K562 (cell line): Measurements from ENCODE around the gene DDAH1. TPM values are rescaled to one million over a fixed set of nuclear protein-coding genes. Genes with fewer than 3 reads are reported as not detected.

Experiments used
- BRD9 ChIP-seq: fragments of 450-650 bp; IDR thresholded peaks from 2 replicates; pipeline ENCODE4 v1.6.1; 2018; ENCODE audit warnings: low read depth; ENCODE audit not compliant: partially characterized antibody
- CCAR2 ChIP-seq: fragments of 200-400 bp; formaldehyde crosslinking; IDR thresholded peaks from 2 replicates; pipeline ENCODE4 v1.6.1; 2017; ENCODE audit warnings: mild to moderate bottlenecking, low read depth, low read length
- CREBBP ChIP-seq: IDR thresholded peaks from one replicate; pipeline ENCODE4 v1.6.1; 2012; ENCODE audit warnings: low read depth, mild to moderate bottlenecking, control low read depth, inconsistent platforms, low read length
- ESRRA ChIP-seq: fragments of 450-650 bp; IDR thresholded peaks from 2 replicates; pipeline ENCODE4 v1.6.1; 2014; ENCODE audit warnings: low read depth, mild to moderate bottlenecking, moderate library complexity, borderline replicate concordance
- EZH2 ChIP-seq: IDR thresholded peaks from 2 replicates; pipeline ENCODE4 v1.6.1; 2012; ENCODE audit warnings: low read depth, mild to moderate bottlenecking, inconsistent platforms, low read length, borderline replicate concordance
- GATAD2A ChIP-seq: fragments of 450-650 bp; IDR thresholded peaks from 2 replicates; pipeline ENCODE4 v1.6.1; 2017
- MBD2 ChIP-seq: sonication (generic); IDR thresholded peaks from 2 replicates; pipeline ENCODE4 v1.6.1; 2016; ENCODE audit warnings: low read depth, borderline replicate concordance
- PCBP2 ChIP-seq: fragments of 200-400 bp; formaldehyde crosslinking; IDR thresholded peaks from 2 replicates; pipeline ENCODE4 v1.6.1; 2018; ENCODE audit warnings: low read length, low read depth, mild to moderate bottlenecking, moderate library complexity; ENCODE audit not compliant: poor library complexity, severe bottlenecking
- PHB2 ChIP-seq: fragments of 450-650 bp; IDR thresholded peaks from 2 replicates; pipeline ENCODE4 v1.6.1; 2017; ENCODE audit warnings: low read depth
- RFX1 ChIP-seq: fragments of 450-650 bp; IDR thresholded peaks from 2 replicates; pipeline ENCODE4 v1.6.1; 2016; ENCODE audit warnings: mild to moderate bottlenecking, moderate library complexity
- SREBF1 ChIP-seq: fragments of 150-350 bp; IDR thresholded peaks from 2 replicates; pipeline ENCODE4 v1.6.1; 2014; ENCODE audit warnings: antibody characterized with exemption, low read depth, low read length, borderline replicate concordance
- TAF7 ChIP-seq: fragments of 450-650 bp; IDR thresholded peaks from 2 replicates; pipeline ENCODE4 v1.6.1; 2016; ENCODE audit warnings: missing genetic modification characterization, missing compliant biosample characterization
- TEAD1 ChIP-seq, 2 experiments: fragments of 450-650 bp in 1 of 2; sonication (generic) in 1 of 2; formaldehyde crosslinking; IDR thresholded peaks; 2 replicates each; pipeline versions ENCODE4 v1.4.0 to v1.8.0; 2020 to 2022; ENCODE audit warnings: mild to moderate bottlenecking in 2 of 2, missing genetic modification reagents in 1 of 2
- ZNF398 ChIP-seq: fragments of 250-450 bp; sonication (Bioruptor Pico); IDR thresholded peaks from 2 replicates; pipeline ENCODE4 v1.8.0; 2021; ENCODE audit warnings: moderate library complexity, mild to moderate bottlenecking, inconsistent platforms
- ZNF717 ChIP-seq: fragments of 250-450 bp; sonication (Bioruptor Pico); IDR thresholded peaks from 2 replicates; pipeline ENCODE4 v1.5.0; 2021
- polyA plus RNA-seq, 8 experiments: library from polyadenylated mRNA; depleted of rRNA in 4 of 8; stranded (reverse) in 5 of 8; unstranded in 3 of 8; fragments of >200 nt; fragmentation: Nextera tagmentation in 2 of 8; fragmentation: Illumina TruSeq in 1 of 8; extraction: Ambion mirVana in 2 of 8; extraction: Trizol in 1 of 8; gene quantifications; 2 replicates each; pipeline versions ENCODE4 v1.2.1 to v1.2.3, GENCODE V29; 2011 to 2014; ENCODE audit warnings: inconsistent platforms in 1 of 8, missing spikeins in 1 of 8
- total RNA-seq, 7 experiments: library from RNA; depleted of rRNA in 6 of 7; stranded (reverse); fragments of >200 nt in 6 of 7; fragmentation: Illumina TruSeq in 2 of 7; extraction: Trizol in 2 of 7; gene quantifications; 2 replicates each; pipeline versions ENCODE4 v1.2.1 to v1.2.3, GENCODE V29; 2011 to 2021; ENCODE audit warnings: low replicate concordance in 1 of 7
- TF ChIP-seq, protein P1 (sequence below): fragments of 450-650 bp; IDR thresholded peaks from 2 replicates; pipeline ENCODE4 v1.6.1; 2016; ENCODE audit warnings: low read depth
- TF ChIP-seq, protein P2 (sequence below): fragments of 200-800 bp; sonication (Bioruptor generic); IDR thresholded peaks from 2 replicates; pipeline ENCODE4 v1.6.1; 2017; ENCODE audit warnings: missing genetic modification characterization, missing compliant biosample characterization

The DDAH1 gene
- total and polyA plus RNA-seq, 9 of the 15 experiments (the other 6 are each of a cell fraction or from before 2014, with no cell fraction given) = 0.04 to 0.24 (median 0.10) TPM

- no peak for TF ChIP-seq BRD9
- no peak for TF ChIP-seq CCAR2
- TF ChIP-seq RFX1 = no peak
- TF ChIP-seq GATAD2A = no peak
- TF ChIP-seq CREBBP = no peak
- no peak for TF ChIP-seq SREBF1
- TF ChIP-seq, protein P1, sequence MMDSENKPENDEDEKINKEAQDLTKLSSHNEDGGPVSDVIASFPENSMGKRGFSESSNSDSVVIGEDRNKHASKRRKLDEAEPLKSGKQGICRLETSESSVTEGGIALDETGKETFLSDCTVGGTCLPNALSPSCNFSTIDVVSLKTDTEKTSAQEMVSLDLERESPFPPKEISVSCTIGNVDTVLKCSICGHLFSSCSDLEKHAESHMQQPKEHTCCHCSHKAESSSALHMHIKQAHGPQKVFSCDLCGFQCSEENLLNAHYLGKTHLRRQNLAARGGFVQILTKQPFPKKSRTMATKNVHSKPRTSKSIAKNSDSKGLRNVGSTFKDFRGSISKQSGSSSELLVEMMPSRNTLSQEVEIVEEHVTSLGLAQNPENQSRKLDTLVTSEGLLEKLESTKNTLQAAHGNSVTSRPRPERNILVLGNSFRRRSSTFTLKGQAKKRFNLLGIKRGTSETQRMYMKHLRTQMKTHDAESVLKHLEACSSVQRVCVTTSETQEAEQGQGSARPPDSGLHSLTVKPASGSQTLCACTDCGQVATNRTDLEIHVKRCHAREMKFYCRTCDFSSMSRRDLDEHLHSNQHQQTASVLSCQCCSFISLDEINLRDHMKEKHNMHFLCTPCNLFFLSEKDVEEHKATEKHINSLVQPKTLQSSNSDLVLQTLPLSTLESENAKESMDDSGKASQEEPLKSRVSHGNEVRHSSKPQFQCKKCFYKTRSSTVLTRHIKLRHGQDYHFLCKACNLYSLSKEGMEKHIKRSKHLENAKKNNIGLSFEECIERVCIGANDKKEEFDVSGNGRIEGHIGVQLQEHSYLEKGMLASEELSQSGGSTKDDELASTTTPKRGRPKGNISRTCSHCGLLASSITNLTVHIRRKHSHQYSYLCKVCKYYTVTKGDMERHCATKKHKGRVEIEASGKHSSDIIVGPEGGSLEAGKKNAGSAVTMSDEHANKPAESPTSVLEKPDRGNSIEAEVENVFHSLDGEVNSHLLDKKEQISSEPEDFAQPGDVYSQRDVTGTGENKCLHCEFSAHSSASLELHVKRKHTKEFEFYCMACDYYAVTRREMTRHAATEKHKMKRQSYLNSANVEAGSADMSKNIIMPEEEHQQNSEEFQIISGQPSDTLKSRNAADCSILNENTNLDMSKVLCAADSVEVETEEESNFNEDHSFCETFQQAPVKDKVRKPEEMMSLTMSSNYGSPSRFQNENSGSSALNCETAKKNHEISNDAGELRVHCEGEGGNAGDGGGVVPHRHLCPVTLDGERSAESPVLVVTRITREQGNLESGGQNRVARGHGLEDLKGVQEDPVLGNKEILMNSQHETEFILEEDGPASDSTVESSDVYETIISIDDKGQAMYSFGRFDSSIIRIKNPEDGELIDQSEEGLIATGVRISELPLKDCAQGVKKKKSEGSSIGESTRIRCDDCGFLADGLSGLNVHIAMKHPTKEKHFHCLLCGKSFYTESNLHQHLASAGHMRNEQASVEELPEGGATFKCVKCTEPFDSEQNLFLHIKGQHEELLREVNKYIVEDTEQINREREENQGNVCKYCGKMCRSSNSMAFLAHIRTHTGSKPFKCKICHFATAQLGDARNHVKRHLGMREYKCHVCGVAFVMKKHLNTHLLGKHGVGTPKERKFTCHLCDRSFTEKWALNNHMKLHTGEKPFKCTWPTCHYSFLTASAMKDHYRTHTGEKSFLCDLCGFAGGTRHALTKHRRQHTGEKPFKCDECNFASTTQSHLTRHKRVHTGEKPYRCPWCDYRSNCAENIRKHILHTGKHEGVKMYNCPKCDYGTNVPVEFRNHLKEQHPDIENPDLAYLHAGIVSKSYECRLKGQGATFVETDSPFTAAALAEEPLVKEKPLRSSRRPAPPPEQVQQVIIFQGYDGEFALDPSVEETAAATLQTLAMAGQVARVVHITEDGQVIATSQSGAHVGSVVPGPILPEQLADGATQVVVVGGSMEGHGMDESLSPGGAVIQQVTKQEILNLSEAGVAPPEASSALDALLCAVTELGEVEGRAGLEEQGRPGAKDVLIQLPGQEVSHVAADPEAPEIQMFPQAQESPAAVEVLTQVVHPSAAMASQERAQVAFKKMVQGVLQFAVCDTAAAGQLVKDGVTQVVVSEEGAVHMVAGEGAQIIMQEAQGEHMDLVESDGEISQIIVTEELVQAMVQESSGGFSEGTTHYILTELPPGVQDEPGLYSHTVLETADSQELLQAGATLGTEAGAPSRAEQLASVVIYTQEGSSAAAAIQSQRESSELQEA = no peak
- TF ChIP-seq, protein P2, sequence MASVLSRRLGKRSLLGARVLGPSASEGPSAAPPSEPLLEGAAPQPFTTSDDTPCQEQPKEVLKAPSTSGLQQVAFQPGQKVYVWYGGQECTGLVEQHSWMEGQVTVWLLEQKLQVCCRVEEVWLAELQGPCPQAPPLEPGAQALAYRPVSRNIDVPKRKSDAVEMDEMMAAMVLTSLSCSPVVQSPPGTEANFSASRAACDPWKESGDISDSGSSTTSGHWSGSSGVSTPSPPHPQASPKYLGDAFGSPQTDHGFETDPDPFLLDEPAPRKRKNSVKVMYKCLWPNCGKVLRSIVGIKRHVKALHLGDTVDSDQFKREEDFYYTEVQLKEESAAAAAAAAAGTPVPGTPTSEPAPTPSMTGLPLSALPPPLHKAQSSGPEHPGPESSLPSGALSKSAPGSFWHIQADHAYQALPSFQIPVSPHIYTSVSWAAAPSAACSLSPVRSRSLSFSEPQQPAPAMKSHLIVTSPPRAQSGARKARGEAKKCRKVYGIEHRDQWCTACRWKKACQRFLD (CRISPR knock-in tag) = no peak
- no peak for TF ChIP-seq MBD2
- TF ChIP-seq EZH2 = no peak
- no peak for TF ChIP-seq TEAD1 (CRISPR knock-in tag; IDR thresholded peaks at IDR 0.05)
- TF ChIP-seq TAF7 (tag) = no peak
- no peak for TF ChIP-seq PHB2
- no peak for TF ChIP-seq ZNF717 (CRISPR knock-in tag)
- no peak for TF ChIP-seq PCBP2
- no peak for TF ChIP-seq ESRRA
- no peak for TF ChIP-seq ZNF398 (CRISPR knock-in tag)
Measured at GRCh38 chr1:85307987-85308832, 156.7 kb downstream of the DDAH1 start (continued).
